Panc1 (cell line): ENCODE measurements around the gene CCNL2. TPM values are rescaled to one million over a fixed set of nuclear protein-coding genes. Genes with fewer than 3 reads are reported as not detected.

Experiments
- ATAC-seq: fragments of 200-7000 bp; cut with Tn5 transposase; 2 replicates; pipeline ENCODE4 v1.9.1; 2020; ENCODE audit warnings: mild to moderate bottlenecking, moderate library complexity
- BruUV-seq: library from RNA; stranded (reverse); fragments of 400-500 nt; replicated peaks from 2 replicates; lab custom pipeline; 2021; lab: Mats Ljungman, UMichigan
- CTCF ChIA-PET: fragments of 300-600 bp; sonication (Branson Sonifier 250); formaldehyde crosslinking; loops from one replicate; lab custom pipeline; 2022; ENCODE audit warnings: antibody characterized with exemption; lab: Charles Lee
- POLR2A ChIA-PET: fragments of 300-600 bp; sonication (Branson Sonifier 250); formaldehyde crosslinking; loops from one replicate; lab custom pipeline; 2022; ENCODE audit warnings: antibody characterized with exemption; lab: Charles Lee
- DNase-seq: peaks from one replicate; pipeline ENCODE4 v3.0.0-alpha.2; 2010; ENCODE audit warnings: low read depth, low spot score
- H3K27ac ChIP-seq: 2 replicates; pipeline ENCODE4 v1.5.1; 2011; ENCODE audit warnings: mild to moderate bottlenecking, low read length, inconsistent platforms
- H3K27me3 ChIP-seq: fragments of 200-500 bp; sonication (Bioruptor generic); 2 replicates; pipeline ENCODE4 v1.6.0; 2014; ENCODE audit warnings: low read length, inconsistent platforms; ENCODE audit not compliant: control insufficient read depth, insufficient read depth
- H3K36me3 ChIP-seq: fragments of 200-500 bp; sonication (Bioruptor generic); 2 replicates; pipeline ENCODE4 v1.5.1; 2014; ENCODE audit warnings: inconsistent platforms, mild to moderate bottlenecking, low read length, moderate library complexity; ENCODE audit not compliant: control insufficient read depth, insufficient read depth
- H3K4me1 ChIP-seq: 2 replicates; pipeline ENCODE4 v1.5.1; 2011; ENCODE audit warnings: inconsistent platforms, mild to moderate bottlenecking, low read length, moderate library complexity; ENCODE audit not compliant: control insufficient read depth, insufficient read depth
- H3K4me3 ChIP-seq, 2 experiments: 2 replicates each; pipeline ENCODE4 v1.5.1; 2011 to 2012; ENCODE audit warnings: low read depth in 2 of 2, low read length in 2 of 2, mild to moderate bottlenecking in 2 of 2, inconsistent platforms in 1 of 2, moderate library complexity in 1 of 2
- H3K9me3 ChIP-seq: fragments of 200-500 bp; sonication (Bioruptor generic); 2 replicates; pipeline ENCODE4 v1.5.1; 2014; ENCODE audit warnings: low read depth, mild to moderate bottlenecking, inconsistent platforms, low read length, moderate library complexity; ENCODE audit not compliant: control insufficient read depth, insufficient read depth
- CTCF ChIP-seq: fragments of 450-650 bp; IDR thresholded peaks from 2 replicates; pipeline ENCODE4 v1.5.1; 2017; ENCODE audit warnings: mild to moderate bottlenecking
- POLR2AphosphoS5 ChIP-seq: IDR thresholded peaks from 2 replicates; pipeline ENCODE4 v1.6.1; 2012; ENCODE audit warnings: mild to moderate bottlenecking, low read depth, low read length, moderate library complexity
- REST ChIP-seq, 2 experiments: IDR thresholded peaks; 2 replicates each; pipeline ENCODE4 v1.6.1; 2011 to 2012; ENCODE audit warnings: low read depth in 2 of 2, control low read depth in 1 of 2, low read length in 1 of 2, mild to moderate bottlenecking in 1 of 2, moderate library complexity in 1 of 2; ENCODE audit not compliant: insufficient read depth in 1 of 2
- SIN3A ChIP-seq: IDR thresholded peaks from 2 replicates; pipeline ENCODE4 v1.6.1; 2012; ENCODE audit warnings: low read depth, mild to moderate bottlenecking, low read length, moderate library complexity, borderline replicate concordance; ENCODE audit not compliant: insufficient read depth
- TCF7L2 ChIP-seq: IDR thresholded peaks from 2 replicates; pipeline ENCODE4 v1.6.1; 2011; ENCODE audit warnings: mild to moderate bottlenecking, low read depth, low read length, inconsistent platforms
- in situ Hi-C: cut with HindIII; loops from 2 replicates; pipeline ENCODE4 v1.10.0; 2016; ENCODE audit warnings: low sequenced_read_pairs, low pct_unique_long_range_greater_than_20kb
- intact Hi-C: fragments of 100-400 bp; cut with micrococcal nuclease; formaldehyde crosslinking; loops from one replicate; pipeline ENCODE4 v1.10.0; 2022; ENCODE audit not compliant: unreplicated experiment
- total RNA-seq: library from RNA; stranded (reverse); gene quantifications from one replicate; pipeline ENCODE4 v1.2.1, GENCODE V29; 2021; ENCODE audit not compliant: unreplicated experiment

The CCNL2 gene
- total RNA-seq, 1 experiment from 2014 or later, result 297 TPM

- no peak for DNase-seq
- Histone ChIP-seq H3K4me3 (no peak overlapping the region), H3K9me3 (no peaks in the 10 kb centered on the region), H3K4me1 (peaks cover 7% of the 10 kb centered on the region), H3K36me3 (no peaks in the 10 kb centered on the region), H3K27me3 (no peaks in the 10 kb centered on the region), H3K27ac (no peak overlapping the region)
- intact Hi-C loops (no loop called here), in situ Hi-C loops (no loop called here)
- no TSS peak for BruUV-seq
- POLR2A ChIA-PET, result no interaction called here
- no peak for ATAC-seq
- CTCF ChIA-PET, result no interaction called here
- no peak for TF ChIP-seq CTCF
- no peak for TF ChIP-seq REST (IDR thresholded peaks at IDR 0.05; ENCODE audit: insufficient read depth in 1 of 2, low read depth in 2 of 2, low read length in 1 of 2)
- no peak for TF ChIP-seq POLR2AphosphoS5
- TF ChIP-seq SIN3A, result no peak
- no peak for TF ChIP-seq TCF7L2
Measured at GRCh38 chr1:1367315-1367714, 31.8 kb downstream of the CCNL2 start.

- no peak for DNase-seq
- H3K27me3 ChIP-seq, result no peaks in the 10 kb centered on the region
- ATAC-seq, result no peak
- intact Hi-C loops, result no loop called here
- H3K9me3 ChIP-seq, result no peaks in the 10 kb centered on the region
- in situ Hi-C loops, result no loop called here
- no peak overlapping the region for H3K4me3 ChIP-seq
- ChIA-PET CTCF (no interaction called here), POLR2A (no interaction called here)
- no TSS peak for BruUV-seq
- TF ChIP-seq POLR2AphosphoS5 (no peak), REST (IDR thresholded peaks at IDR 0.05; ENCODE audit: insufficient read depth in 1 of 2, low read depth in 2 of 2, low read length in 1 of 2) (no peak), SIN3A (no peak), CTCF (no peak), TCF7L2 (no peak)
- no peak overlapping the region for H3K27ac ChIP-seq
- H3K36me3 ChIP-seq, result no peaks in the 10 kb centered on the region
- H3K4me1 ChIP-seq, result peaks cover 7% of the 10 kb centered on the region
Measured at GRCh38 chr1:1366699-1367066, 32.5 kb downstream of the CCNL2 start.
